HG03097 (cell line): ENCODE data around the gene SLC9A9.
"Not testable (repeated sequence)": the region's sequence is repeated elsewhere in the genome, so short reads cannot be mapped to it uniquely, and the experiment has no call there.

Experiments used
- ATAC-seq: cut with Tn5 transposase; IDR thresholded peaks from one replicate; pipeline ENCODE4 v1.9.1; 2021; ENCODE audit not compliant: unreplicated experiment, low FRiP score

Gene SLC9A9

GRCh38 chr3:143526011-143526545 is 322.2 kb downstream of the SLC9A9 start:
- no peak for ATAC-seq

DNA sequence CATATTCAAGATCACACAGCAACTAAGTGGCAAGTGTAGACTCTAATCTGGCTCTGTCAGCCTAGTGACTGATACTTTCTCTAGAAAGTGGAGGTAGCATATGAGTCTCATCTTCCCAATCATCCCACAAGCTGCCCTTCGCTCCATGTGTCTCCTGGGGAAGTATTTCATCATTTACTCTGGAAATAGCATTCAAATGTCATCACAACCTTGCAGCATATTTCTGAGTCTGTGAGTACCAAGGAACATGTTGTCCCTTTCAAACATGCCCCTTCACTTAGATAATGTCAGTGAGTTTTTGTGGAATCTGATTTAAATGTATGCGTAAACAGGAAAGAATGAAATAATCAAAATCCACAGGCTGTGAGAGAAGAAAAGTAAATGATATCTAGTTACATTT is 322.9 kb downstream of the SLC9A9 start:
- no peak for ATAC-seq

GRCh38 chr3:143521803-143522202 is 326.5 kb downstream of the SLC9A9 start:
- no peak for ATAC-seq

DNA sequence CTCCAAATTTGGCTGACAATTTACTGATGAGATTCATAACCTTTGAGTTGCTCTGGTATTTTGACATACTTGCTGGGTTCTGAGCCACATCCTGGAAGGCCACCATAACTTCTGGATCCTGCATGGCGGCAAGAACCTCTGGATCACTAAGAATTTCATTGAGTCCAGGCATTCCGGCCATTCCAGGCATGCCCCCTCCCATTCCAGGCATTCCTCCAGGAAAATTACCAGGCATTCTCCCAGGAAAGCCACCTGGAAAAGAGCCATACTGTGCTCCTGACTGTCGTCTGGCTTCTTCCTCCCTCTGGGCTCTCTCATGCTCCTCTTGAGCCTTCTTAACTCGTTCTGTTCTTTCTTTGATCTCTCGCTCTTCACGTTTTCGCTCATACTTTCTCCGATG is 331.1 kb downstream of the SLC9A9 start:
- ATAC-seq, result not testable (repeated sequence)

DNA sequence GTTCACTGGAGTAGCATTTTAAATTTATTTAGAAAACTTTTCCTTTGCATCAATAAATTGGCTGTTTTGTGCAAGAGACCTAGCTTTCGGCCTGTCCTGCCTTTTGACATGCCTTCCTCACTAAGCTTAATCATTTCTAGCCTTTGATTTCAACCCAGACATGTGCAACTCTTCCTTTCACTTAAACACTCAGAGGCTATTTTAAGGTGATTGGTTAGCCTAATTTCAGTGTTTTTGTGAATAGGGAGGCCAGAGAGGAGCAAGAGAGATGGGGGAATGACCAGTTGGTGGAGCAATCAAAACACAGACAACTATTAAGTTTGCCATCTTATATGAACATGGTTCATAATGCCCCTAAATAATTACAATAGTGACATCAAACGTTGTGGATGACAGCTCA is 333.4 kb downstream of the SLC9A9 start:
- no peak for ATAC-seq

GRCh38 chr3:143514109-143514508 is 334.2 kb downstream of the SLC9A9 start:
- no peak for ATAC-seq

DNA sequence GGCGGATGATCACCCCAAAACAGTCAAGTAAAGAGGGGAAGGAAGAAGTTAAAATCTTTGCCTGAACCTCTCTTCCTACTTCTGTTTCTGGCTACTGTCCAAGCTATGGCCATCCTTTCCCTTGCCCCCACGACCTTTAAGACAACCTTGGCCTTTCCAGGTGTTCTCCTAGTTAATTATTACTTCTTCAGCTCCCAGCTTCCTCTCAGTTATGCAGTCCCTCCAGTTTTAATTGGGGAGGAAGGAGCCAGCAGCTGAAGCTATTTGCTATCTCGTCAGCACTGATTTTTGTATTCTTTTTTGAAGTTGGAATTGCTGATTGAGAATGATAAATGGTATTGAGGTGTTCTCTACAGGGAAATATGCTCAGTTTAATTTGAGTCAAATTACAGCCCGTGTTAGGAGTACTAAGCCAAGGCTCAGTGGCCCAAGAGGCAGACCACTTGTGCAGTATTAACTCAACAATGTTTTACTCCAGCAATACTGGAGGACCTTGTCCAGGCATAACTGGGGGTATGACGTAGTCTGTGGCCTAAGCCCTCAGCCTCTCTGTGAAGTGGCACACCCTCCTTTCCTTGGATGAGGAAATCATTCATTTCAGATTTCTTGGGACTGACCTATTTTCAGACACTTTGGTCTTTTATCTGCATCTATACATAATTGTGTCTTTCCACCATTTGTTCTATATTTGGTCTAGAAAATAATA is 336.9 kb downstream of the SLC9A9 start:
- no peak for ATAC-seq

DNA sequence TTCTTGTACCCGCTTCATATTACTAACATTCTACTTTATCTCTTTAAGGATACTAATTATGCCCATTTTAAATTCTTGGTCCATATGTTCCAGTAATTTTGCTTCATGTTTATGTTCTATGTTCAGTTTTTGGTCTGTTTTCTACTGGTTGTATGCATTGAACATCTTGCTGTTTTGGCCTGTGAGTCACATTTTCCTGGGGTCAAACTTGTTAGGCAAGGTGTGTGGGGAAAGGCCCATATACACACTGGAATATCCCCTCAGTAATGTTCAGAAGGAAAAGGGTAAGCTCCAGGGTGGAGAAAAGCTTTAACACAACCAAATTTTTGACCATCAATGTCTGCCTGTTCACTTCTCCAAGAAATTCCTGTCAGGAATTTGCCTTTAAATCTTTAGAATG is 337.7 kb downstream of the SLC9A9 start:
- ATAC-seq, result no peak

DNA sequence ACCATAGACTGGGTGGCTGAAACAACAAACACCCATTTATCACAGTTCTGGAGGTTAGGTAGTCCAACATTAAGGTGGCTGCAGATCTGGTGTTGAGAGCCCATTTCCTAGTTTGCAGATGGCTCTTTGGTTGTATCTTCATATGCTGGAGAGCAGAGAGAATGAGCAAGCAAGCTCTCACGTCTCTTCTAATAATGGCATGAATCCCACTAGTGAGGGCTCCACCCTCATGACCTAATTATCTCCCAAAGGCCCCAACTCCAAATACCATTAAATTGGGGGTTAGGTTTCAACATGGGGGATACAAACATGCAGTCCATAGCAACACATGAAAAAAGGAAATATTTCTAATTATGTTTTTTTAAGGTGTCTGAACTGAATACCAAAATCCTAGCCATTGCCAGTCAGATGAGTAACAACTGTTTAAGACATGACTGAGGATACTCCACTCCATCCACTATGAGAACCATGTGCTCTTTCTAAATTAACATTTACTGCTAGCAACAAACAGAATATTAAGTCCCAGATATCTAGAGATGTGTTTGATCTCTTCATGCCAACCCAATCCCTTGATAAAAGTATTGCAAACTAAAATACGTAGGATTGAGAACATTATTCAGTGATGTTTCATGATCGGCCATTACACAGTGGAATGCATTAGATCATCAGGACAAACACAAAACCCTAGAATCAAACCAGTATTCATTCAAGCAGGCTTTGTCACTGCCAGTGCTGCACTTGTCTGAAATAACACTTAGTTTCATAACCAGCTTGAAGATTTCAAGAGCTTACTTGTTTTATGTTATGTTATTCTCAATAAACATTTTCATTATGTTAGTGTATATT is 340.3 kb downstream of the SLC9A9 start:
- ATAC-seq, result no peak

GRCh38 chr3:143506190-143506589 is 342.1 kb downstream of the SLC9A9 start:
- no peak for ATAC-seq

GRCh38 chr3:143503325-143503885 is 344.9 kb downstream of the SLC9A9 start:
- ATAC-seq, result no peak

GRCh38 chr3:143502081-143502480 is 346.2 kb downstream of the SLC9A9 start:
- no peak for ATAC-seq

GRCh38 chr3:143497382-143497781 is 350.9 kb downstream of the SLC9A9 start:
- ATAC-seq, result no peak

GRCh38 chr3:143496191-143496590 is 352.1 kb downstream of the SLC9A9 start:
- no peak for ATAC-seq

DNA sequence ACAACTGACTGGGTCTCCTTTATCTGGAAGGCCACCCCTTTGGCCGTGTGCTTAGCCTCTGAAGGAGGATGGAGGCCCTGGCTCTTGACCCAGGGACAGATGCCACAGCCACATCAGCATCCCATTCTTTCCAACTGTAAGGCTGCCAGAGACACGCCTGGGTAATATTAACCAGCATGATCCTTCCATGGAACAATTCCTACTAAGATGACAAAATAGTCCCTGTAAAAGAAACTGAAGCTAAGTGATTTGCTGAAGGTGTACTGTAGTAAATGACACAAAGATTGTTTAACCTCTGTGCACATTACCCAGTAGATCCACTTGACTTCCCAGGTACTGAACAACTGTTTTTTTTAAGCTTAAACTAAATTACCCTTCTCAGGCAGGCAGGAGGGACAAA is 352.7 kb downstream of the SLC9A9 start:
- no peak for ATAC-seq

DNA sequence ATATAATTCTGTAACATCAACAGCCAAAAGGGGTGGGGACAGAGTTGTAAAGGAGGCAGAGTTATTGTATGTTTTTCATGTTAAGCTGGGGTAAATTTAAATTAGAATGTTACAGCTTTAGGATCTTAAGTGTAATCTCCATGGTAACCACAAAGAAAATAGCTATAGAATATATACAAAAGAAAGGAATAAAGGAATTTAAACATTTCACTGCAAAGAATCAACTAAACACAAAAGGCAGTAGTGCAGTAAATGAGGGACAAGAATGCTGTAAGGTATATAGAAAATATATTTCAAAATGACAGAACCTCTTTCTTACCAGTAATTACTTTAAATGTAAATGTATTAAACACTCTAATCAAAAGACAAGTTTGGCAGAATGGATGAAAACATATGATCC is 361.7 kb downstream of the SLC9A9 start:
- no peak for ATAC-seq

GRCh38 chr3:143484846-143485512 is 363.3 kb downstream of the SLC9A9 start:
- ATAC-seq, result no peak

DNA sequence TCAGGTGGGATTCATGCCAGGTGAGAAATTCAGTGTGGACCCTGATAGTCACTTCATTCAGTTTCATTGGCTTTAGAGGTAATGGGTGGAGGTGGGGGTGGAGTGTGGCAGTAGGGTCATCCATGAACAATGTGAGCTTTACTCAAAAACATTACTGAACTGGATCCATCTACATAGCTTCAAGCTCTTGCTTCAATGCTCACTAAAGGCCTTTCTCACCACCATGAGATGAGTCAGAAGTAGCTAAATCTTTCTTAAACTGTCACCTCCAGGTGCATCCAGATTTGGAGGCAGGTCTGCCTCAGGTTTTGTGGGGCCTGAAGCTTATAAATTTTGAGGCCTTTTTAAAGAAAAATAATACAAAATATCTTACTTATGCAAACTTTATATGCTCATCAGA is 365.1 kb downstream of the SLC9A9 start:
- no peak for ATAC-seq

DNA sequence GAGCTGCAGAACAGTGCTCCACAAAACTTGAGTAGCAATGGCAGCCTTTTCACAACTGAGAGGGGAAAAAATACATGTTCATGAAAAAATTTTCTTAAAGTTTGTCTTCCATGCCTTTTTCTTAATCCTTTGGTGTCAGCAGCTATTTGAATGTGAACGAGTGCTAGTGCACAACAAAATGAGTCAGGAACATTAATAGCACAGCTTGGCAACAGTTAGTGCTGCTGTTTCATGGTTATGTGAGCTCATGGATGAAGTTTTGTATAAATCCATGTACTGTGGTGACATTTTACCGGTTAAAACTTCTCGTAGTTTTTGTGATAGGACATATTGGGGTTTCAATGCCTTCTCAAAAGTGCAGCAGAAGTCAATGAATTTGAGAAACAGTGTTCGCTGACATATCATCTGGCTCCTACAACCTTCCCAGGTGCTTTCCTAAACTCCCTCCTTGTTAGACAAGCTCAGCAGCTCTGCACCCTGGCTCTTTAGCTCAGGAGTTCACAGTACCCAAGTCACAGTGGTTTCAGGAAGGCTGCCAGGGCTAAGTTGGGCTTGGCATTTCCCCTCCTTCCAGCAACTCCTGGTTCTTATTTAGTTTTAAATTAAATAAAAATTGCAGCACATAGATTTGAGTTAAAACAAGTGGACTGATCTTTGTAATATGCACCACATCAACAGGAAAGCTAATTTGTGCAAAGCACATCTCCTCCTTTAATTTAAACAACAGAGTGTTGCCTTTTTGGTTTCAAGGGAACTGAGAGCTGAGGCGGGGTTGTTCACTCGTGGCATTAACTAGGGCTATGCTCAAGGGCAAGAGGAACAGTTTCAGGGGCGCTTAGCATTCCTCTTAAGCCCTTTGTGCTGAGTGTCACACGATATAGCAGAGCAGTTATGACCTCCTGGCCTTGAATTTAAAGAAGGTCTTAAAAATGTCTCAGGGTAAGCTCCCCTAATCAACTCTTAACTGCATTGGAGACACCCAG is 365.9 kb downstream of the SLC9A9 start:
- ATAC-seq, result no peak

DNA sequence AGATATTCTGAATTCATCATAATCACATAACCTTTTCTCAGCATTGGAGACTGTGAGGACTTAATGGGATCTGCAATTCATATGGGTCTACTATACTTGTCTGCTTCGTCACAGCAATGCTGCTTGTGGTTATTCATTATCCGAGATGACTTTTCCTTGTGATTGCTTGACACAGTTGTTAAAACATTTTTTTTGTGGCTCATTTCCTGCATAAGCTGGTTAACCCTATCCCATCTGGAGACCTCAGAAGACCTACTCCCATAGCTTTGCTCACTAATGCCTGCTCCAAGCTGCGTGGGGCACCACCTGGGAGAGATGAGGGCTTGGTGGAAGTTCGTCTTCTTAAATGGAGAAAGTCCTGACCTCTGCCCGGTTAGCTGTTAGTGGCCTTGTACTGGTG is 367.9 kb downstream of the SLC9A9 start:
- ATAC-seq, result no peak
